NK-92 (cell line): ENCODE results near the gene SUSD5.

ENCODE experiments used
- DNase-seq: peaks from one replicate; lab custom pipeline; 2025; ENCODE audit not compliant: unreplicated experiment; lab: John Stamatoyannopoulos, UW

Gene SUSD5

DNA sequence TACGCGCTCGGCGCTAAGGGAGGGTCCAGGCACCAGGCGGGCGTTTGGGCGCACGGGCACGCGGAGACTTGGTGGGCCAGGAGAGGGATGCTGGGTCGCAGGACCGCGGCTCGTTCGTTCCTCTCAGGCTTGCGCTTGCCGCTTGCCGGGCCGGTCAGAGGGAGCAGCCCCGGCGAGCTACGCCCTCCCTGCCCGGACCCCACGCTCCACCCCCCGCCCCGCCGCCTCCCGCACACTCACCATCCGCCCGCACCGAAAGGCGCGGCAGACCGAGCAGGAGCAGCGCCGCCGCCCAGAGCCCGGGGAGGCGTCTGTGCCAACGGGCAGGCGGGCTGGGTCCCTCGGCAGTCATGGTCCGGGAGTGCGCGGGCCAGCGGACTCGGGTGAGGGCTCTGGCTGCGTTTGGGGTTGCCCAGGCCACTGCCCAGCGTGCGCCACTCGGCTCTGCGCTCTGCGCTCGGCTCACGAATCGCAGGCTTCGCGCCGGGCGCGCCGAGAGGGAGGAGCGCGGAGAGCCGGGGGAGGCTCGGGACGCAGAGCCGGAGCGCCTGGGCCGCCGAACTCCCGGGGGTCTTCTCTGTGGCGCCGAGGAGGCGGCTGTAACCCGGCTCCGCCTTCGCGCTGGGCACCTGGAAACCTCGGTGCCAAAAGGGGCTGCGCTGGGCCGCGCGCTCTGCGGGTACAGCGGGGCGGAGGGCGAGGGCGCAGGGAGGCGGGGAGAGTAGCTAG lies at the start of gene SUSD5:
Gene SUSD5, minus strand, starts transcription at position 365 of the 729 bp plus-strand sequence. Its CDS starts 13 bp downstream, at position 352.
- no peak for DNase-seq

DNA sequence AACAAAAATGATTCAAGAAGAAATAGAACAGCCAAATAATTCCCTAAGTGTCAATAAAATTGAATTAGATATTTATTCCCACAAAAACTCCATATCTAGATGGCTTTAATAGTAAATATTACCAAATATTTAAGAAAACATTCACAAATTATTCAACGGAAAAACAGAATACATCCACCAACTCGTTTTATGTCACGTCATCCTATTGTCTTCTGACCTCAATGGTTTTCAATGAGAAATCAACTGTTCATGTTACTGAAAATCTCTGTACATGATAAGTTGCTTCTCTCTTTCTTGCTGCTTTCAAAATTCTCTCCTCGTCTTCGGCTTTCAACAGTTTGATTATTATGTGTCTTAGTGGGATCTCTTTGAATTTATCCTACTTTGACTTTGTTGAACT lies 41.5 kb upstream of the SUSD5 start:
- no peak for DNase-seq

DNA sequence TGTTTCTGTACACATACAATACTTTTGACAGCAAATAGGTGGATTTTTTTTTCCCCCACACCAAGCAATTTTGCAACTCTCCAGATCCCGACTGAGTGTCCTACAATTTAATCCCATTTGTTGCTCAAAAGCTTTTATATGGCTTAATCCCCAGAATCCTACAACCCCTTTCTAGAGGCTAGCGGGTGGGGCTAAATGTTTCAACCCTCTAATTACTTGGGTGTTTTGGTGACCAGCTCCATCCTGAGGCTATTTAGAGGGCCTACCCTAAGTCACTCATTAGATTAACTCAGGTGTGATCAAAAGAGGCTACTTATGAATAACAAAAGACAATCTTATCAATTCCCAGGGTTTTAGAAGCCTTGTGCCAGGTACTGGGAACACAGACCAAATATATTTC lies 37.6 kb upstream of the SUSD5 start:
- DNase-seq: no peak

DNA sequence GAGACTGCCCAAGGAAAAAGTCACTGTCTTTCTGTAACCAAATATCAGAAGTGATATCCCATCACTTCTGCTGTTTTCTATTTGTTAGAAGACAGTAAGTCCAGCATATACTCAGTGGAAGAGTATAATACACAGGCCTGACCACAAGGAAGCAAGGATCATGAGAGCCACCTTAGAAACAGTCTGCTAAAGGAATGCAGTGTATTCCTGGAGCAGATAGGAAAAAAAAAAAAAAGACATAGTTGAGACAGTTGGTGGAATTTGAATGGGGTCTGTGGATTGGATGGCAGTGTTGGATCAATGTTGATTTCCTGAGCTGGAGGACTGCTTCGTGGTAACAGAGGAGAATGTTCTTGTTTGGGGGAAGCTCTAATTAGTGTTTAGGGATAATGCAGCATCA lies 32.1 kb upstream of the SUSD5 start:
- DNase-seq: no peak

DNA sequence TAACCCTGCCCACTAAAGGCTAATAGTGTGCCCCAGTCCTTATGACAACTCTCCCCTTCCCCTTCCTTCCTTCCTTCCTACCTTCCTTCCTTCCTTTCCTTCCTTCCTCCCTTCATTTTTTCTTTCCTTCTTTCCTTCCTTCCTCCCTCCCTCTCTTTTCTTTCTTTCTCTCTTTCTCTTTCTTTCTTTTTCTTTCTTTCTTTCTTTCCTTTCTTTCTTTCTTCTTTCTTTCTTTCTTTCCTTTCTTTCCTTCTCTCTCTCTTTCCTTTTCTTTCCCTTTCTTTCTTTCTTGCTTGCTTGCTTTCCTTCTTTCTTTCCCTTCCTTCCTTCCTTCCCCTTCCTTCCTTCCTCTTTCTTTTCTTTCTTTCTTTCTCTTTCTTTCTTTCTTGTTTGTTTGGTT lies 28.2 kb upstream of the SUSD5 start:
- DNase-seq: no peak

DNA sequence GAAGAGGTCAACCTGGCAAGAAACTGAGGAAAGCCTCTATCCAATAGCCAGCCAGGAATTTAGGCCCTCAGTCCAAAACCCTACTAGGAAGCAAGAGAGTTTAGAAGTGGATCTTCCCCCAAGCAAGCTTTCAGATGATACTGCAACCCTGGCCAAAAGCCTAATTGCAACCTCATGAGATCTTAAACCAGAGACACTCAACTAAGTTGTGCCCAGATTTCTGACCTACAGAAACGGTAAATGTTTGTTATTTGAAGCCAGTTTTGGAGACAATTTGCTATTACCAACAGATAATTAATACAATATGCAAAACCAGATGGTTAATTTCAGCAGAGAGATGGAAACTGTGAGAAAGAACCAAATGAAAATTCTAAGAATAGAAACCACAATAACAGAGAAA lies 21.7 kb upstream of the SUSD5 start:
- no peak for DNase-seq

DNA sequence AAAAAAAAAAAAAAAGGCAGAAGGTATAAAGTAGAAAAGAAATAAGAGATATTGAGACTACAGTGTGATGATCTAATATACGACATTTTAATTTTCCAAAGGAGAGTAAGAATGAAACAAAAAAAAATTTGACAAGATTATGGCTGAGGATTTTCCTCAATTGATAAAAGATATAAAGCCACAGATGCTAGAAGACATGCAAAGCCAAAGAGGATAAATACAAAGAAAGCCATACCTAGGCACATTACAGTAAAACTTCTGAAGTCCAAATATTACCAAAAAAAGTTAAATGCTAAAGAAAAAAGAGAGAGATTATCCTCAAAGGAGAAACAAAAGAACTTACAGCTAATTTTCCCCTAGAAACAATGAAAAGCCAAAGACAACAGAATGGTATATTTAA lies 20.3 kb upstream of the SUSD5 start:
- no peak for DNase-seq

DNA sequence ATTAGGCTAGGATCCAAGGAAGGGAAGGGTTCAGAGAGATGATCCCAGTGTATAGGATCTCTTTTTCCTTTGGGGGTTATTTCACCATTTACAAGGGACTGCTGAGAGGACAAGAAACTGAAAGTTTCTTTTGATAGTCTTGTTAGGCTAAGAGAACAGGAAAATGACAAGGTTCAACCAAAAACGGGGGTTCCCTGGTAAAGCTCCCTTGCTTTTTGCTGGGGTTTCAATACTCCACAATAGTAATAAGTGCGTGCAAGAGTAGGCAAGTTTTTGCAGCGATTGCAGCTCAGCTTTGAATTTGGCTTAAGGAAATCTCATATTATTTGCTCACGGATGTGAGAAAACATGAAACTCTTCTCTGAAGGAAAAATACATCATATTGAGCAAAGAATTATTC lies 18.8 kb upstream of the SUSD5 start:
- no peak for DNase-seq

DNA sequence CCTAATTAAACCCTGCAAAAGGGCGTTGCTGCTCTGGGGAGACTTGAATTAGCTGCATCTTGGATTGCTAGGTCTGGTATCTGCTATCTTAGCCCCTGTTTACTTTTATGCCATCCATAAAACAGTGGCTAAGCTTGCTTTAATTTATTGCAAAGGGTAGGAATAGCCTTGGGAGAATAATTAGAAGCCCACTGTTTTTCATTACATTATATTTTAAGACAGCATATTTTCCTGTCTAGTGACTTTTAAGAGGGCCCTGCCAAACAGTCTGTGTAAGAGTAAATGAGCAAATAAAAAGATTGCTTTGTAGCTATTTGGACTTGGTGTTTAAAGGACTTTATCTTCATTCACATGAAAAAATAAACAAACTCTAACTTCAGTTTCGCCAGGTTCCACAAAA lies 17.4 kb upstream of the SUSD5 start:
- no peak for DNase-seq

DNA sequence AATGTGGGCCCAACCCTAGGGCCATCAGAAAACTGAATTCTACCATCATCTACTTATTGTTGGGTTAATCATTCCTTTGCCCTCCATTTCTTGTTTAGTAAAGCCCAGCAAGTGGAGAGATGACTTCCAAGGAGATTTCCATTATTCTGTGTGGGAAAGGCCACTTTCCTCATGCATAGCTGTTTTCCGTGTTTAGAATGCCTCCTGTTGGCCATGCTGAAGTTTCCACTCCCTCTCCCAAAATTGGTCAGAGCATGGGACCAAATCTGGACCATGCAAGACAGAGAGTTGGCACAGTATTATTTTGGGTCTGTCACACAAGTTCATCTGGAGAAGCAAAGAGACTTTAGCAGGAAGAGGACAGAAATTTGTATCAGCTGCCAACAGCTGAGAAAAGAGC lies 15.3 kb upstream of the SUSD5 start:
- DNase-seq: no peak

DNA sequence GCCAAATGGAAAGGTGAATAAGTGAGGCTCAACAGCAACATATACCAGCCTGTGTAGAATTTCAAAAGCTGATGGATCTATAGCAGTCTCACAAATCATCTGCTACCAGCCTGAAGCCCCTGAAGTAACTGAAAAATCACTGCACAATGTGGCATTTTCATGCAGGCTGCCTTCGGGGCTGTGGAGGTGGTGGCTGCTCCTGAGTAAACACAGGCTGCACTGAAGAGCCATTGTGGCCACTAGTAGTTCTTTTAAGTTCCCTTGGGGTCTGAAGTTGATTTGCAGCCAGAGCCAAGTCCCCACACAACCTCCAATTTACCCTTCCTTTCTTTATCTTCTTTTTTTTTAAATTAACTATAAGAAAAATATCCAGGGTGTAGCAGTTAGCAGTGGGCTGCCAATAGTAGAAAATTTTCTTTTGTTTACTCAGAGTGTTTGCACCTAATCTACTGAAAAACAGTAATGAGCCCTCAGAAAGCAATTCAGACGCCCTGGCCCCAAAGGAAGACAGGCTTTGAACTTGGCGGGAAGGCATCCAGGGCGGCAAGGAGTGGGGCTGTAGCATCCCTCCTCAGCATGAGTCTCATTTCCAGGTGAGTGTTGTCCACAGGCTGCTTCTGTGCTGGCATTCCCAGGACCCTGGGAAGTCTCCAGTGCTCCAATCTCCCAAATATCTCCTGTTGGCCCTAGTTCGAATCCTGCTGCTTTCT lies 13.3 kb upstream of the SUSD5 start:
- DNase-seq: no peak

DNA sequence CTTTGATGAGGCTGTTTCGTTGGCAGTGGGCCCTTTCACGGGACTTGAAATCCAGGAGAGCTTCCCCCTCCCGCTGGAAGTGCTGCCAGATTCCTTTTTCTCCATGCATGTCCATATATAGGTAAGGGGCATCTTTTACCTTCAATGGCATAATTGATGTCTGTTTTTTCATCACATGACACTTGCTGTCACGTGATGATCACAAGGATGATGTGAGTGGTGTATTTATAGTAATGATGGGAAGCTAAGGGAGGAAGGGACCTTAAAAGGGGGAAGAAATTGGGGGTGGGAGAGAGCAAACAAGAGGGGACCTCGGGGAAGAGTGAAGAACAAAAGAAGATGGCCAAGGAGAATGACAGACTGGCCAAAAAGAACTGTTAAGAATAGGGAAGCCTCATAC lies 11.3 kb upstream of the SUSD5 start:
- DNase-seq: no peak

DNA sequence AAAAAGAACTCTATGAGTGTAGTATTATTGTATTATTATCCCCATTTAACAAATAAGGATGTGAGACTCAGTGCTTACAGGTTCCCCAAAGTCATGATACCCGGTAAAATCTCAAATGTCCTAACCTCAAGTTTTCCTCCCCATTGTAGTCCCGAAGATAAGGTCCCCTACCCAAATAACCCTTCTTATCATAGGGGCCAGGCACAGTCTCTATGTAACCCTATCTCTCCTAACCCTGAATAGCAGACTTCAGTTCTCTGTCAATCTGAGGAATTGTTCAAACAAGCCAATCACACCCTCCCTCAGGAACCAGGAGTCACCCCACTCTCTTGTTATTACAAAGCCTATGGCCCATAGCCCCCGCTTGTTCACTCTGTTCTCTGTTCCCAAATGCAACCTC lies 10.5 kb upstream of the SUSD5 start:
- no peak for DNase-seq

DNA sequence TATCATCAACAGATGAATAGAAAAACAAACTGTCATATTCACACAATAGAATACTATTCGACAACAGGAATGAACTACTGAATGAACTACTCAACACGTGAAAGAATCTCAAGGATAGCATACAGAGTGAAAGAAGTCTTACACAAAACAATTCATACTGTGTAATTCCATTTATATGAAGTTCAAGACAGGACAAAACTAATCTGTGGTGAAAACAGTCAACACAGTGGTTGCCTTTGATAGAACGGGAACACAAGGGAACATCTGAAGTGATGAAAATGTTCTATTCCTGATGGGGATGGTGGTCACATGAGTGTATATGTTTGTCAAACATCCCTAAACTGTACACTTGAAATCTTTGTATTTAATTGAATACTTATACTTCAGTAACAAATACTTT lies 2.6 kb upstream of the SUSD5 start:
- DNase-seq: no peak

DNA sequence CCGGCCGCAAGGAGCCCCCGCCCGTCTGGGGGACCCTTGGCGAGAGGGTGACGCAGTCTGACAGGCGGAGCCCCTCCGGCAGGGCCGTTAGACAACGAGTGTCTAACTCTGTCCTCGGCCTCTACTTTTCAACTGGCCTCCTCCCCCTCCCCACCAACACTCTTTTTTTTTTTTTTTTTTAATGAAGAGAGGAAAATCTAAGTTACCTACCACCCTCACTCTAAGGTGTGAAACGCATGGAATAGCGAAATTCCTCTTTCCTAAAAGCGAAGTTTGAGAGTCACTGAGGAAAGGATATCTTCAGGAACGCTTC lies 521 bp upstream of the SUSD5 start:
- DNase-seq: no peak

DNA sequence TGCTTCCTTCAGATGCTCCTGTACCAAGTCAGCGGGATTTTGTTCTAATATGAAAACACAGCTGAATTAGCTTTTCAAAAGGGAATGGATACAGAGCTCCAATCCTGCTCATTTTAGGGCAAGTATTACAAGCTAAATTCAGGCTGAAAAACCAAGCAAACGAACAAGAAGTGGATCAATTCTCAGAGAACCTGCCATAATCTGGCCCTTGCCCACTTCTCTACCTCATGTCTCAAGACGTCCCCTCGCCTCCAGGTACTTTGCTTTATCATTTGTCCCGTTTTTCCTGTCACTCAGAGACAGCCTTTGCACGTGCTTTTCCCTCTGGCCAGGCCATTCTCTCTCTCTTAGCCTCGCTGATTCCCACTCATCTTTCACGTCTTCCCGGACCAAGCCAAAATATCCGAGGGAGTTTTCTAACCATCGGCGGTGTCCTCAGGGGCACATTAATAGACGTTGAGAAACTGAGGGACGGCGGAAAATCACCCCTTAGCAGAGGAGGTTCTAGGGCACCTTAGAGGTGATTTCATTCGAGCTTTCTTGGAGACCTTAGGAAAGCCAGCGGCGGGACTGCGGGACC lies 654 bp downstream of the SUSD5 start:
- no peak for DNase-seq

DNA sequence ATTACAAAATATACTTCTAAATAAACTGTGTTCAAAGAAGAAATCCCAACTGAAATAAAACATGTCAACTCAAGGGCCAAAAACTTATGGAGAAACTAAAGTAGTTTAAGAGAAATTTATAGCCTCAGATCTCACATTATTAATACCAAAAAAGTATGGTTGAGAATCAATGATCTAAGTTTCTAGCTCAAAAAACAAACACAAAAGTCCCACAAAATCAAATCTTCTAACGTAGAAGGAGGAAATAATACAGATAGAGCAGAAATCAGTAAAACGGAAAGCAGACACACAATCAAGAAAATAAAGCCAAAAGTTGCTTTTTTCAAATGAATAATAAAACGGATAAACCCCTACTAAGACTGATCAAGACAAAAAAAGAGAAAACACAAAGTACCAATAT lies 2.9 kb downstream of the SUSD5 start:
- no peak for DNase-seq

DNA sequence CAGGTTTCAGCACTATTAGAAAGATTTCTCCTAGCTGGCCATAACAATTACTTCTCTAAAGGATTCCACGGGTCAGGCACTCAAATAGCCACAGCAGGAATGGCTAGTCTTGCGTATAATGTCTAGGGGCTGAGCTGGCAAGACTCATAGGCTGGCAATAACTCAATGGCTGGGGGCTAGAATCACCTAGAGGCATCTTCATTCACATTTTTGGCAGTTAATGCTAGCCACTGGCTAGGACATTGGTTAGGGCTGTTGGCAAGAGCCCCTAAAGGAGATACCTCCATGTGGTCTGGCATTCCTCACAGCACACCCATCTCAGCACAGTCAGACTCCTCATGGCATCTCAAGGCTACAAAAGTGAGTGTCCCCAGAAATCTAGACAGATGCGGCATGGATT lies 6.2 kb downstream of the SUSD5 start:
- no peak for DNase-seq

DNA sequence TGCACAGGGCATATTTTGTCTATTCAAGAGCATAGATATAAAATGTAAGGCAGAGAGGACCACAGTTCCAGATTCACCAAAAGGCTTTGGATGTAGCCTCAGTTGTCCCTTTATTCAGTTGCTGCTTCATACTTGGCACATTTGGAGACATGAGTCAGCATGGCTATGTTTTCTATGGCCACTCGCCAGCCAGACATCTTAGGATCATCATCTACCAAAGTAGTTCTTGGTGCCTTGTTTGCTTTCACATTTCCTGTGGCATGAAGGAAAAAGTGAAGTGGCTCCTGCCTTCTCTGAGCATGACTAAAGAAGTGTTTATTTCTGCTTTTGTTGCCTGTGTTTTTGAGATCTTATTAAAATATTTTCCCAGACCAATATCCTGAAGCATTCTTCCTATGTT lies 7.2 kb downstream of the SUSD5 start:
- no peak for DNase-seq

DNA sequence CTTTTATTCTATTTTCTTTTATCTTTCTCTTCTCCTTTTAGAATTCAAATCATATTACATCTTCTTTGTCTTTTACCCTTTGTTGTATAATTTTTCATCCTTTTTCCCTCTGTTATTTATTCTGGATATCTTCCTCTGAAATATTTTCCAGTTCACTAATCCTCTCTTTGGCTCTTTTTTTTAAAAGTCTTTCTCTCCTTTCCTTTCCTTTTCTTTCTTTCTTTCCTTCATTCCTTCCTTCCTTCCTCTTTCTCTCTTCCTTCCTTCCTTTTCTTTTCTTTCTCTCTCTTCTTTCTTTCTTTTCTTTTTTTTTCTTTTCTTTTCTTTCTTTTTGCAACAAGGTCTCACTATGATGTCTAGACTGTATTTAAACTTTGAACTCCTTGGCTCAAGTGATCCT lies 9.3 kb downstream of the SUSD5 start:
- no peak for DNase-seq

DNA sequence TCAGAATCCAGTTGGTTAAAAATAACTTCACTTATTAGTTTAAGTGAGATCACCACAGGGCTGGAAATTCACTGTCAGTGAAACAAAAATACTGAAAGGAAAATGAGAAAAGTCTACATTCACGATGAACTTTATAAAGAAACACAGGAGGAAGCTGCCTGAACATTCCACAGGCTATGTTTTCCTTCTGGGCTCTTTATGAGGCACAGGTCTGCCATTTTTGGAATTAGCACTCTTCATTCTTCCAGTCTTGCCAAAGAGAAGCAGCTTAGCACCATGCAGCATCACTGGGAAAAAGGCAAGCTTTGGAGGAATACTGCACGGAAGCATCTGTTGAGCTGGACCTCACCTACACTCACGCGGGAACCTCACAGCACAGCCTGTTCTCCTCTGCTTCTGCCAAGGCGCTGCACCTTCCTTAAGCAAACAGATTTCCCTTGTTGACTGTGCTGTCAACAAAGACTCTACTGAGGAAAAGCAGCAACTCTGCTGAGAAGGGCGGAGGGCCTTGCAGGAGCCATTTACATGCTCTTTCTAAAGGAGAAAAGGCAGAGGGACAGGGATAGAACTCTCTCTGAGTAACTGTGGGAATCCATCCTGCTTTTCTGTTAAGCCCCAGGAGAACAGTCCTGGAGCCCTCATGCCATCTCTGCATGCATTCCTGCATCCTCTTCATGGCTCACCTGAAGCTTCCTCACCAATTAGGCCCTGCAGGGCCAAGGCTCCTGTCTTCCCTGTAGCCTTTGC lies 15.7 kb downstream of the SUSD5 start:
- DNase-seq: no peak

DNA sequence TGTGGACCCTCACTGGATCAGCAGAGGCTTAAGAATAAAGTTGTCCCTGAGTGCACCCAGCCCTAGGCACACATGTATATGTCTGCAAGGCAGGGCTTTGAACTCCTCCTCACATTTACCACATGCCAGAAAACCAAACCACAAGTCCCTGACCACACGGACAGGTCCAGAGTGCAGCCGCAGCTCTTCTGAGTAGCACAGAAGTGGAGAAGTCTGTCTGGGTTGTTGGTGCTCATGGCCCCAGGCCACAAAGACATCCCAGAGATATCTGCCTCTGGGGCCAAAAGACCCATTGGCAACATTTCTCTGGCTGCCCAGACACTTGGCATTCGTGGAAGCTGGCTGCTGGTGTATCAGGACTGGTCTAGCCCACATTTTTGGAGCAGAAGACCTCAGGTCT lies 17.4 kb downstream of the SUSD5 start:
- no peak for DNase-seq
